Measurements from ENCODE around the gene MEGF9.
A peak's percentile ranks its signal among the peaks of the same experiment; 100 is the strongest.
"Not testable (repeated sequence)": the region's sequence is repeated elsewhere in the genome, so short reads cannot be mapped to it uniquely, and the experiment has no call there.

Gene MEGF9

DNA sequence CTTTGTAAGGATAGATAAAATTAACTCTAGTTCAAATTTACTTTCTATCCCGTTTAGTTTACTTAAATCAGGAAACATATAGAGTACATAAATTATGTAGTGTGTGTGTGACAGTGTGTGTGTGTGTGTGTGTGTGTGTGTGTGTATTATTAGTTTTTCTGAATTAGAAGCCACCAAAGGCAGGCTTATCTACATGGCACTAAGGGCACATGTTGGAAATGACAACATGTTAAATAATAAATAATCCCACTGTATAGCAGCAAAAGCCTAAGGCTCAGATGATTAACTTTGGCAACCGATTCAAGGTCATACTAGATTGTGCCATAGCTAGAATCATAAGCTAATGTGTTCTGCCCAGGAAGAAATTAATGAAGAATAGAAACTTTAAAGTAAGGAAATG is 54.6 kb downstream of the MEGF9 start:
- FAIRE-seq, result no peak

DNA sequence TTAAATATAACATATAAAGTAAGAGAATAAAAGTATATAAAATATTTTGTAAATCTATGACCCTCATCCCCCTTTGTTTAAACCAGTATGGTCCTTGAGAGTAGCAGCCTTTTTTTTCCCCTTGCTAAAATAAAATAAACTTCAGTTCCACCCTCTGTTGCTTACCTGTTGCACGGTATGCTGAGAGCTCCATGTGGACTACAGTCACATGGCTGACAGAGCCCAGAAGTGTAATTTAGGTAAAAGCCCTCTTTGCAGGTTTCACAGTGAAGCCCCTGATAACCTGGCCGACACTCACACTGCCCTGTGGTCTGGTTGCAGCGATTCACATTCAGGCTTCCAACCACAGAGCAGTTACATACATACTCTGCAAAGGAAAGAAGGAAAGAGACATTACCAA is 55.1 kb downstream of the MEGF9 start:
- DNase-seq (ENCODE audit: low spot score) (no peak), FAIRE-seq (no peak)

More for the DNA sequence above, 54.6 kb downstream of the MEGF9 start:
- no peak for DNase-seq (ENCODE audit: low spot score)

DNA sequence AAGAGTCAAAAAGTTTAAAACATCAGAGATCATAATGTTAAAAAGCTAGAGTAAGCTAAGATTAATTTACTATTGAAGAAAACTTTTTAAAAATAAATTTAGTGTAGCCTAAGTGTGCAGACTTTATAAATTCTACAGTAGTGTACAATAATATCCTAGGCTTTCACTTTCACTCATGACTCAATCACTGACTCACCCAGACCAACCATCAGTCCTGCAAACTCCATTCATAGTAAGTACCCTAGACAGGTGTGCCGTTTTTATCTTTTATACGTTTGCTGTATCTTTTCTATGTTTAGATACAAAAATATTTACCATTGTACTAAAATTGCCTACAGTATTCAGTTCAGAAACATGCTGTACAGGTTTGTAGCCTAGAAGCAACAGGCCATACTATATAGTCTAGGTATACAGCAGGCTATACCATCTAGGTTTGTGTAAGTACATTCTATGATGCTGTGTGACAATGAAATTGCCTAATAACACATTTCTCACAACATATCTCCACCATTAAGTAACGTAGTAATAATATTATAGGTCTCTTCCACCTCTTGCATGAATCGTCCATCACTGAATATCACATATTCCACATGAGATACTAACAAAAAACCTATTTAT is 59.2 kb downstream of the MEGF9 start:
- FAIRE-seq, result no peak
- DNase-seq (ENCODE audit: low spot score), result peak; percentile 4

DNA sequence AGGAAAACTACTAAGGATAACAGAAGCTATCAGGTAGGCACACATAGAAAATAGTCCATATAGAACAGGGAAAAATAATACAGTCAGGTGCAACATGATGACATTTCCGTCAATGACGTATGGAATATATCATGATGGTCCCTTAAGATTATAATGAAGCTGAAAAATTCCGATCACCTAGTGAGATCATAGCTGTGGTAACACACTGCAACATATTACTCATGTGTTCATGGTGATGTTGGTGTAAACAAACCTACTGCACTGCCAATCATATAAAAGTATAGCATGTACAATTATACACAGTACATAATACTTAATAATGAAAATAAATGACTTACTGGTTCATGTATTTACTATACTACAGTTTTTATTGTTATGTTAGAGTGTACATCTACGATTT is 60.0 kb downstream of the MEGF9 start:
- DNase-seq (ENCODE audit: low spot score) (no peak), FAIRE-seq (no peak)

DNA sequence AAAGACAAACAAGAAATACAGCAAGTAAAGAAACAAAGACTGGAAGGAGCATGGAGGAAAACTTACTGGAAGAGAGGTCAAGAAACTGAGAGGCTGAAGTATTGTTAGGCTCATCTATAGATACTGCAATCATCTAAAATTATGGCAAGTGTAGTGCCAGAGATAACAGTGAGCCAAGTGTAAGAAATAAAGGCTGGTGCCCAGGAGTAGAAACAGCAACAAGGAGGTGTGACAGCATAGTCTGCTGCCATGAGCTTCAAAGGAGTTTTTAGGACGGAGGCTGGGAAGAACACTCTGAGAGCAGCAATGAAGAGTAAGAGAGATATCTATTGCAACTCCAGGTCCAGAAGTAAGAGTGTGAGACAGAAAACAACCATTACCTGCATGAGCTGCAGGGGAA is 60.5 kb downstream of the MEGF9 start:
- DNase-seq (ENCODE audit: low spot score), result no peak
- no peak for FAIRE-seq

DNA sequence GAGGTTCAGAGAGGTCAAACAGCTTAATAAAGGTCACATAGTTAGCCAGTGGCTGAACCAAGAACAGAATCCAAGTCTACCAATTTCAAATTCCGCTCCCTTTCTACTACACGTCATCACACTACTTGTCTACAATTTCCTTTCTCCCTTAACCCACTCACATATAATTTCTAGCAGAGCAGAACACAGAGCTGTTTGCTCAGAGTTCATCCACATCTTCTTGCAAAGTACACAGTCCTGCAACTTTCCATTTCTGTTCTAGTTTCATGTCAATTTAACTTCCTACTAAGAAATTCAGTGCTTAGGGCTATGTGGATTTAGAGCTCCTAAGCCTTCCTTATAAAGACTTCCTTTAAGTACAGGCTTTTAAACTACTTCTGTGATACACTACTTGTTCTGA is 61.3 kb downstream of the MEGF9 start:
- DNase-seq (ENCODE audit: low spot score) (no peak), FAIRE-seq (no peak)

DNA sequence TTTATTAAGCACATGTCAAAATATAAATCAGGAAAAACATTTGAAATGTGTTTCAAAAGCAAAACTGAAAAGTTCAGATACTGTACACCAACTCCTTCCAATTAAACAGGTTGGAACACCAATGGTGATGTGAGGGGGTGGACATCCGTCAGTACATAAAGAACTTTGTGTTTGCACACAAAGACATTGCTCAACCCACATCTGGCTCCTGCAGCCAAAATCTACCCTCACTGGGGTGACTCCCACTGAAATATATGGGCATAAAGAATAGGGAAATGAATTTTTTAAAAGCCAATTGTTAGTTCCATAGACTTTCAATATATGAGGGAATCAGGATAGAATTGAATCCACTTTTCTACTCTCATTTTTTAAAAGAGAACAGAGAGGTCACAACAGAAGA is 63.9 kb downstream of the MEGF9 start:
- DNase-seq (ENCODE audit: low spot score) (no peak), FAIRE-seq (no peak)

DNA sequence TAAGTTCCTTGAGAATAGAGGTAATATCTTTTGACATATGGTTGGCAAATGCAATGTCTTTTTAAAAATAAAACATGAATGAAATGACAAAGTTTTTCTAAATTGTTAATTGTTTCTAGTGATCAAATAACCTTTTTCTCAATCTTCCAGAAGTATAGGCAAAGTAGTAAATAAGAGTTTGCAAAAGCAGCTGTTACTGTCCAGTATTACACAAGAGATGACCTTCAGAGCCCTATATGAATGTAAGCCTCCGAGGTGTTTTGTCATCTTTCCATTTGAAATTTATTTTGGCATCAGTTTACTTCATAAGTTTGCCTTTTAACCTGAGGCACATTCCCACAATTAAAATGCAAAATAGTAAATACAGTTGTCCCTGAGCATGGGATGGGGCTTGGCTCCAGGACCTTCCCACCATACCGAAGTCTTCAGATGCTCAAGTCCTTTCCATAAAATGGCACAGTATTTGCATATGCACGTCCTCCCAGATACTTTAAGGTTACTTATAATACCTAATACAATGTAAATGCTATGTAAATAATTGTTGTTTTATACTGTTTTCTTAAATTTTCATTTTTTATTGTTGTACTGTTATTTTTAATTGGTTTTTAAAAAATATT is 65.6 kb downstream of the MEGF9 start:
- no peak for FAIRE-seq

DNA sequence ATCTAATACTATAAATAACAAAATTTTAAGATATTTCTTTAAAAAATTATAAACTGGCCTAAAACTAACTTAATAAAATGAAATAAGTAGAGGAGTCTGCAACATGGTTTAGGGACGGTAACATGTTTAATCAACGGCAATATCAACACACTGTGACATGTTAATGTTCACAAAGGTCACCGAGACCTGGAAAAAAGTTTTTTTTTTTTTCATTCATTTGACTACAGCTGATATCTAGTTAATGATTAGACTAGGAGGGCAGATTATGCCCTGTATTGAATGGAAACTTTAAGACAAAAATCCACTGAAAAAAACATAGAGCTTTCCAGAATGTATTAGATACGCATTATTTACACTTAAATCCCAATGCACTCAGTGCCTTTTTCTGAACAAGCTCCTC is 67.3 kb downstream of the MEGF9 start:
- FAIRE-seq (no peak), DNase-seq (ENCODE audit: low spot score) (no peak)

More for the DNA sequence above, 65.6 kb downstream of the MEGF9 start:
- DNase-seq (ENCODE audit: low spot score), result no peak

DNA sequence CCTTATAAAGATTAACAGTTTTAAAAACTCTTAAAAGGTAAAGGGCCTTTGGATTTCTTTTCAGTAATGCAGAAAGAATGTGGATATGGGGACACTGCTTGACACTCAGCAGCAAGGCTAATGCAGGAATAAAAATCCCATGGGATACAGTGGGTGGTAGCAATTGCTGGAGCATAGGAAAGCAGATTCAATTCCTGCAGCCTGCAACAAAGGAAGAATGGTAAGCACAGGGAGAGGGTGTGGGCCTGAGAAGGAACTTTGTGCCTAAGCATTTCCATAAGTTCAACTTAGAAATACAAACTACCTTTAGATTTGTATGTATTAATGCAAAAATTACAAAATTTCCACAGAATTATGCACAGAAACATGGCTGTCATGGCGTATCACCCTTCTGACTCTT is 68.5 kb downstream of the MEGF9 start:
- FAIRE-seq, result no peak

DNA sequence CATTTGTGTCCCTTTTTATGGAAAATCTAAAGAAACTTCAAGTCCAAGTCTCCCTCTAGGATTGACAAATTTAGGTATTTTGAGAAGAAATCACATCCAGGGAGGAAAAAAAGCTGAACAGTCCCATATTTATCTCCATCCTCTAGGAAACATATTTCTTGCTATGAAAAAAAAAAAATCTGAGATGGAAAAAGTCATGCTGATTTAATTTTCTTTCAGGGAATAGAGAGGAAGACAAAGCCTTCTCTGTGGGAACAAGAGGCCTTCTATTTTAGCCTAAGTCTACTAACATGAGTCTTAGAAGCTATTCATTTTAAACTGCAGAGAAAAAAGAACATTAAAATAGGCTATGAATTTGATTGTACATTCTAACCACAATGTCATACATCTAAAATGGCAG is 71.2 kb downstream of the MEGF9 start:
- no peak for FAIRE-seq
- no peak for DNase-seq (ENCODE audit: low spot score)

More for the DNA sequence above, 68.5 kb downstream of the MEGF9 start:
- DNase-seq (ENCODE audit: low spot score), result no peak

DNA sequence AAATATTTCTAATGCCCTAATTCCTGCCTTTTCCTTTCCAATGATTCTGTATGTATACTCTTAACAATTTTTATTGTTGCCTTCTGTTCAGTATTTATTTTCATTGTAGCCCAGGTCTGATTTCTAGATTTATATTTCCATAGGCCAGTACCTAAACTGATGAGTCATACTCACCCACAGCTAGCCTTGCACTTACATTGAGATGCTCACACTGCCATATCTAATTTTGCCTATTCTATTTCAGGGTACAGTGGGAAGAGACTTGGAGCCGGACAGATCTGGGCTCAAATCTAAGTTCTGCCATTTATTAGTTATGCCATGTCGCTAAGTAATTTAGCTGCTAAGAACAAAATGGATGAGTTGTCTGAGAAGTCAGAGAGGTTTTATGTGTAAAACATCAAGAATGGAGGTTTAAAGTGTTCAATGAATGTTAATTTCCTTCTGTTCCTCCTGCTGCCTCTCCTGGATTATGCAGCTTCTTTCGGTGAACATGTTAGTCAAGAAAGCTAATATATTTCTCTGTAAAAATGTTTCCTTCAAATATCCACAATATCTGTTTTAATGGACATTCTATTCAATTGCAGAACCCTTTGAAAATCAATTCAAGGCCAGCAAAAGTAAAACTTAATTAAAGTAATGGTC is 72.0 kb downstream of the MEGF9 start:
- no peak for DNase-seq (ENCODE audit: low spot score)
- no peak for FAIRE-seq

DNA sequence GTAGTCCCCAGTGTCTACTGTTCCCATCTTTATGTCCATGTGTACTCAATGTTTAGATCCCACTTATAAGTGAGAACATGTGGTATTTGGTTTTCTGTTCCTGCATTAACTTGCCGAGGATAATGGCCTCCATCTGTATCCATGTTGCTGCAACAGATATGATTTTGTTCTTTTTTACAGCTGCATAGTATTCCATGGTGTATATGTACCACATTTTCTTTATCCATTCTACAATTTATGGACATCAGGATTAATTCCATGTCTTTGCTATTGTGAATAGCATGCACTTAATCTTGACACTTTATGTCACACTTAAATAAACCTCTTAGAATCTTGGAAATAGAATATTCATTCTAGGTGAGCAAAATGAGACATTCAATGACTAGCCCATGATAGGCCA is 73.4 kb downstream of the MEGF9 start:
- DNase-seq (ENCODE audit: low spot score); FAIRE-seq: not testable (repeated sequence)

DNA sequence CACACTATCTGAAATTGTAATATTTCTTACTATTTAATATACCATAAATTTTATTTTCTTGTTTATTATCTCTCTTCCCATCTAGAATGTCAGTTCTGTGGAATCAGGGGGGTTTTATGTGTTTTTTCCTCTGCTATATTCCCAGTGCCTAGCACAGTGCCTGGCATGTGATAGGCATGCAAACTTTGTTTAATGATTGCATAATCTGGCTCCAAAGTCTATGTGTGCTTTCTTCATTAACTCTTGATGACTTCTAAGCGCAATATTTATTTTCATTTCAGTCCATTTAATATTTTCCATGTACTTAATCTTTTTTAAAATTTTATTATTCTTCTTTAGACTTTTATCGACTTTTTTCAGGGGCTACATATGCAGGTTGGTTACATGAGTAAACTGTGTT is 73.9 kb downstream of the MEGF9 start:
- no peak for DNase-seq (ENCODE audit: low spot score)
- no peak for FAIRE-seq

DNA sequence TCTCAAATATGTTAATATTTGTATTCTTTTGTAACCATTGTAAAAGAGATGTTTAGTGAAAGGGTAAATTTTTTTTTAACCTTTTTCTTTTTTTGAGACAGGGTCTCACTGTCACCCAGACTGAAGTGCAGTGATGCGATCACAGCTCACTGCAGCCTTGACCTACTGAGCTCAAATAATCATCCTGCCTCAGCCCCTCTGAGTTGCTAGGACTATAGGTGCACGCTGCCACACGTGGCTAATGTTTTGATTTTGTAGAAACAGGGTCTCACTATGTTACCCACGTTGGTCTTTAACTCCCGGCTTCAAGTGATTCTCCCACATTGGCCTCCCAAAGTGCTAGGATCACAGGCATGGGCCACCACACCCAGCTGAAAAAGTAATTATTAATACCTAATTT is 76.4 kb downstream of the MEGF9 start:
- FAIRE-seq, result no peak

DNA sequence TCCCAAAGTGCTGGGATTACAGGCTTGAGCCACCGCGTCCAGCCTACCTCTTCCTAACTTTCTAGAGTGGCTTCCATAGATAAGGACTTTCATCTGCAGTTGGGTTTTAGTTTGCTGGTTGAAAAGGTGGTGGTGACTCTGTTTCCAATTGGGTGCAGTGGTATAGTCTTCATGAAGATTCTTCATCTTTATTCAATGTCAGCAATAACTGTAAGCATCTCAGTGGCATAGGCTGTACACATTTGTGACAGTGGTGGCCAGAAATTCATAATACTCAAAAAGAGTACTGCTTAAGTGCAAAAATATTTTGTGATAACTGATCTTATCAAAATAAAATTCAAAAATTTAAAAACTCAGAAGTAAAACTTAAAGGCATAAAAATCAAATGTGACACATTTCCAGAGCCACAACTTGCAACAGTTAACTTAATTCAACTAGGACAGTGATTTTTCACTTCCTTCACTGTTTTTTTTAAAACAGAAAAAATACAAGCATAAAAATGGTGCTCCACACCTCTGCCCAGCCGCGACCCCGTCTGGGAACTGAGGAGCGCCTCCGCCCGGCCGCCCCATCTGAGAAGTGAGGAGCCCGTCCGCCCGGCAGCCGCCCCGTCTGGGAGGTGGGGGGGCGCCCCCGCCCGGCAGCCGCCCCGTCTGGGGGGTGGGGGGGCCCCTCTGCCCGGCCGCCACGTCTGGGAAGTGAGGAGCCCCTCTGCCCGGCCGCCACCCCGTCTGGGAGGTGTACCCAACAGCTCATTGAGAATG is 77.9 kb downstream of the MEGF9 start:
- DNase-seq (ENCODE audit: low spot score) (no peak), FAIRE-seq (no peak)

More for the DNA sequence above, 76.4 kb downstream of the MEGF9 start:
- DNase-seq (ENCODE audit: low spot score), result no peak

DNA sequence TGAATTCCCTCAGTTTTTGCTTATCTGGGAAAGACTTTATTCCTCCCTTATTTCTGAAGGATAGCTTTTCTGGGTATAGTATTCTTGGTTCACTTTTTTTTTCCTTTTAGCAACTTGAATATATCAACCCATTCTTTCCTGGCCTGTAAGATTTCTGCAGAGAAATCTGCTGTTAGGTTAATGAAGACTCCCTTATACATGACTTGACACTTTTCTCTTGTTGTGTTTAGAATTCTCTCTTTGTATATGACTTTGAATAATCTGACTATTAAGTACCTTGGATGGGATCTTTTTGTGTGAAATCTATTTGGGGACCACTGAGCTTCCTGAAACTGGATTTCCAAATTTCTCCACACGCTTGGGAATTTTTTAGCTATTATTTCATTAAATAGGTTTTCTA is 79.3 kb downstream of the MEGF9 start:
- DNase-seq (ENCODE audit: low spot score), result no peak
- FAIRE-seq, result no peak

DNA sequence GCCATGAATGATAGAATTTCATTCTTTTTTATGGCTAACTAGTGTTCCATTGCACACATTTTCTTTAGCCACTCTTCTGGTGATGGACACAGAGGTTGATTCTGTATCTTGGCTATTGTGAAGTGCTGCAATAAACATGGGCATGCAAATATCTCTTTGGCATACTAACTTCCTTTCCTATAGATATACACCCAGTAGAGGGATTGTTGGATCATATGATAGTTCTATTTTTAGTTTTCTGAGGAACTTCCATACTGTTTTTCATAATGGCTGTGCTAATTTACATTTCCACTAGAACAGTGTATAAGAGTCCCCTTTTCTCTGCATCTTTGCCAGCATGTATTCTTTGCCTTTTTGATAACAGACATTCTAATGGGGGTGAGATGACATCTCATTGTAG is 83.9 kb downstream of the MEGF9 start:
- no peak for FAIRE-seq
- no peak for DNase-seq (ENCODE audit: low spot score)

DNA sequence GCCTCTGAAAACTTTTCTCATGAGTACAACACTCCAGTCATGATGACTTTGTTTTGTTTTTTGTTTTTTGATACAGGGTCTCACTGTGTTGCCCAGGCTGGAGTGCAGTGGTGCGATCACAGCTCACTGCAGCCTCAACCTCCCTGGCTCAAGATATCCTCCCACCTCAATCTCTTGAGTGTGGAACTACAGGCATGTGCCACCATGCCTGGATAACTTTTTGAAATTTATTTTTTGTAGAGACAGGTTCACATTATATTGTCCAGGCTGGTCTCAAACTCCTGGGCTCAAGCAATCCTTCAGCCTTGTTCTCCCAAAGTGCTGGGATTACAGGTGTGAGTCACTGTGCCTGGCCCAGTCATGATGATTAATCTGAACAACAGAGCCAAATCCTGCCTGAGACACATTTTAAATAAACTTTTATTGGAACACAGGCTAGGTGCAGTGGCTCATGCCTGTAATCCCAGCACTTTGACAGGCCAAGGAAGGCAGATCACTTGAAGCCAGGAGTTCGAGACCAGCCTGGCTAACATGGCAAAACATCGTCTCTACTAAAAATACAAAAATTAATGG is 85.3 kb downstream of the MEGF9 start:
- not testable (repeated sequence) for FAIRE-seq
- DNase-seq (ENCODE audit: low spot score), result peak; percentile 9

DNA sequence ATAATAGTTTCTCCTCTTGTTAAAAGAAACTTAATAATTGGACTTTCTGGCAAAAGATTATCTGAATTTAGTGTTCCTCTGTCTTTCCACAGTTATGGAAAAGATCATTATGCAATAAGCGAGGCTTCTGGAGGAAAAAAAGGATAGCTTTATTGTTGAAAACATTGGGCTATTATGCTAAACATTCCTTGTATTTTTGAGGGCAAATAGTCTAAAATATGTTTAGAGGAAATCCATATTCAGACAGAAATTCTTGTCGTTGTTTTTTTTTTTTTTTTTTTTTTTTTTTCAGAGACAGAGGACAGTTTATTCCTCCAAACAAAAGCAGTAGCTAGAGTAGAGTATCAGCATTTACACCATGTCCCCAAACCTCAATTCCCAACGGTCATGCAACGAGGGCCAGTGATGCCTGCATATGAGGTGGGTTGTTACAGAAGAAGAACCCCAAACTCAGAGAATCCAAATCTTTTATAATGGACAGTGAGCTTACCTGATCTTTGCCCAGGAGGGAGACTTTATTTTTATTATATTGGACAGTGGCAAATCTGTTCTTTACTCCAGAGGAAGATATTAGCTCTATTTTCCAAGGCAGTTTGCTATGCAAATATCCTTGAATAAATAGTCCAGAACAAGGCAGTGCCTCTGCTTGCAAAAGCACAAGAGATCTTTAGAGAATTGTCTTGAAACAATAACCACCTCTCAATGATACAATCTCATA is 85.9 kb downstream of the MEGF9 start:
- DNase-seq (ENCODE audit: low spot score) (no peak), FAIRE-seq (no peak)

DNA sequence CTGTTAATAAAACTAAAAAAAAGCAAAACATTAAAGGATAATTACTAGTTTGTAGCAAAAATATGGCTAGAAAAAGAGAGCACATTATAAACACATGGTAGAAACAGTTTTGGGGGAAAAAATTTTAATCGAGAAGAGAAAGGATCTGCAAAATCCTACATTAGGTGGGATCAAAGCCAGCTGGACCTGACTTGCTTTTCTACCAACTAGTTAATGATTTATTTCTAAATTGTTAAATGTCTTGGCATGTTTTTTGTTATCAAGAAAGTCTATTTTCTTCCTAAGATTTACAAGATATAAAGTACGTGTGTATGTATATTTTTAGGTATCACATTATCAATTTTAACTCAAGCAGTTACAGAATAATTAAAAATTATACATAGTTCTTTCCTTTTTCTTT is 87.2 kb downstream of the MEGF9 start:
- FAIRE-seq (no peak), DNase-seq (ENCODE audit: low spot score) (no peak)
